Measurements from ENCODE around the gene CNNM4.

CNNM4 gene

DNA sequence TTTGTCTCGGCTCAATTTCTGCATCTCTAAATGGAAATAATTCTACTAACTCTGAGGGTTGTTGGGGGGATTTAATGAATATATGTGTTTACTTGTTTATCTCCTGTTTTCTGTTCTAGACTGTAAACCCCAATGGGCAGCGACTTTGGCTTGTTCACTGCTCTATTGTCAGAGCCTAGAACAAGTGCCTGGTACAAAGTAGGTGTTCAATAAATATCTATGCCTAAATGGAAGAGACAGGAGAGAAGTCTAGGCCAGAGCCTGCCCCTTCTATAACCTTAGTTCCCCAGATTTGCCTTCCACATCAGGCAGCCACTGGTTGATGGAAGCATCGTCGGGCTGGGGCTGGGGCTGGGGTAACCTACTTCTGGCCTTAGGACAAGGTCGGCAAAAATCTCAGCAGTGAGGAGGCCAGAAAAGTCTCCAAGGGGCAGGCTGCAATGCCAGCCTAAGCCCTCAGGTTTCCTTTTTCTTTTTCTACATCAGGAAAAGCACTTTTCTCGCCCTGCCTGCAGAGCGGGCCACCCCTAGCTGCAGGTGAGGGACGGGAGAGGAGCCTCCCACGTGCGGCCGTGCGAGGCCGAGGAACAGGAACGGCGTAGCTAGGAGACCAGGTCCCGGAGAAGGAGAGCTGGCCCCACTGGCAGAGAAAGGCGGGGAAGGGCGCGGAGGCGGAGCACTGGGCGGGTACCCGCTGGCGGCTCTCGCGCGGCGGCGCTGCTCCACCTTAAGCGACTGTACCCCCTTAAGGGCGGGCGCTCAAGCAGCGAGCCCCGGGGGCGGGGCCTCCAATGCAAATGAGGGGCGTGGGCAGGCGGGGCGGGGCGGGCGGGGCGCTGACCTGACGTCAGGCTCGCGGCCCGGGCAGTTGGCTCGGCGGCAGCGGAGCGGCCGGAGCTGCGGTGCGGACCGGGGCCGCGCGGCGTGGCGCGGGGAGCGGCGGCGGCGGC lies at the start of gene CNNM4:
Gene CNNM4 (plus strand): TSS at position 867 of the 950 bp plus-strand sequence. CDS start 98 bp downstream, outside the sequence.
- DNase-seq = peak; percentile 95

- DNase-seq = no peak
Measured at GRCh38 chr2:96710985-96711384, 49.7 kb upstream of the CNNM4 start.

GRCh38 chr2:96715658-96716057 lies 45.0 kb upstream of the CNNM4 start:
- peak; percentile 33 for DNase-seq

- DNase-seq = no peak
Measured at GRCh38 chr2:96716388-96716787, 44.3 kb upstream of the CNNM4 start.

GRCh38 chr2:96726131-96726530 lies 34.6 kb upstream of the CNNM4 start:
- no peak for DNase-seq

DNA sequence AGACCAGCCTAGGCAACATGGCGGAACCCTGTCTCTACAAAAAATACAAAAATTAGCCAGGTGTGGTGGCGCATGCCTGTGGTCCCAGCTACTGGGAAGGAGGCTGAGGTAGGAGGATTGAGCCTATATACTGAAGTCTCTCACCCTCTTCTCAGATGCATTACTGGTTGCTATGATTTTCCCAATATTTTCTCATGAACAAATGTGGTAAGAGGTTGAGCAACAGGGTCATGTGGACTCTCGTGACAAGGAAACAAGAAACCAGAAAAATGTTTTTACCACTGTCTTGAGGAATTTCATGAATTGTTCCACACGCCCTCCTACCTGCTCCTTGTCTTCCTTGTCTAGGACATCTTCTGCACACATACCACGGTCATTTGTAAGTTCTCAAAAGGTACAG lies 33.3 kb upstream of the CNNM4 start:
- no peak for DNase-seq

DNA sequence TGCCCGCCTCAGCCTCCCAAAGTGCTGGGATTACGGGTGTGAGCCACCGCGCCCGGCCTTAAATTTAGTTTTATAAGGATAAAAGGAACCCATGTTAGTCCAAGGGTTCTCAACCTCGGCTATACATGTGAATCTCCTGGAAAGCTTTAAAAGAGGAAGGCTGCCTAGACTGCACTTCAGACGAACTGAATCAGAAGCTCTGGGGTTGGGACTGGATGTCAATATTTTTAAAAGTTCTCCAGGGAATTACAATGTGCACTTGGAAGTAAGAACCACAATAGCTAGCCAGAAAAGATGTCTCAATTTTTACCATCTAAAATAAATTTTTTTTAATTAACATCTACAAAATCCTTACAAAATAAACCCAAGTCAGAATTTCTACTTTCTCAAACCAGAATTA lies 31.0 kb upstream of the CNNM4 start:
- no peak for DNase-seq

- DNase-seq = no peak
Measured at GRCh38 chr2:96730212-96730611, 30.5 kb upstream of the CNNM4 start.

DNA sequence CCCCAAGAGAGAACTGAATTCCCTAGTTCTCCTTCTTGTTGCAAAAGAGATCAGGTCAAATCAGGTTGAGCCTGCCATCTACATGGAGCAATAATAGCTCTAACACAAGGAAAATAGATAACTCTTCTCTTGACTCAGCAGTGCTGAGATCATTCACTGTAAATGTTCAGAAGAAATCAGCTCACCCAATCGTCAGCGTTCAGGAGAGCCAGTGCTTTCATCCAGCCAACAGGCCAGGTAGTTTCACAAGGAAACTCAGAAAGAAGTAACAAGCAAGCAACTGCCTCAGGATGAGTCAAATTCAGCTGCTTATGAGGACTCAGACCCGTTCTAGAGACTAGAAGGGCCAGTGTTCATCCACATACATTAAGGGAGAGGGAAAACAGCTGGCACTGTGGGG lies 26.8 kb upstream of the CNNM4 start:
- DNase-seq = no peak

- DNase-seq = peak; percentile 82
Measured at GRCh38 chr2:96734880-96735583, 25.7 kb upstream of the CNNM4 start.

GRCh38 chr2:96737251-96737650 lies 23.5 kb upstream of the CNNM4 start:
- DNase-seq = no peak

- no peak for DNase-seq
Measured at GRCh38 chr2:96737831-96738230, 22.9 kb upstream of the CNNM4 start.

- DNase-seq = no peak
Measured at GRCh38 chr2:96739076-96739632, 21.5 kb upstream of the CNNM4 start.

DNA sequence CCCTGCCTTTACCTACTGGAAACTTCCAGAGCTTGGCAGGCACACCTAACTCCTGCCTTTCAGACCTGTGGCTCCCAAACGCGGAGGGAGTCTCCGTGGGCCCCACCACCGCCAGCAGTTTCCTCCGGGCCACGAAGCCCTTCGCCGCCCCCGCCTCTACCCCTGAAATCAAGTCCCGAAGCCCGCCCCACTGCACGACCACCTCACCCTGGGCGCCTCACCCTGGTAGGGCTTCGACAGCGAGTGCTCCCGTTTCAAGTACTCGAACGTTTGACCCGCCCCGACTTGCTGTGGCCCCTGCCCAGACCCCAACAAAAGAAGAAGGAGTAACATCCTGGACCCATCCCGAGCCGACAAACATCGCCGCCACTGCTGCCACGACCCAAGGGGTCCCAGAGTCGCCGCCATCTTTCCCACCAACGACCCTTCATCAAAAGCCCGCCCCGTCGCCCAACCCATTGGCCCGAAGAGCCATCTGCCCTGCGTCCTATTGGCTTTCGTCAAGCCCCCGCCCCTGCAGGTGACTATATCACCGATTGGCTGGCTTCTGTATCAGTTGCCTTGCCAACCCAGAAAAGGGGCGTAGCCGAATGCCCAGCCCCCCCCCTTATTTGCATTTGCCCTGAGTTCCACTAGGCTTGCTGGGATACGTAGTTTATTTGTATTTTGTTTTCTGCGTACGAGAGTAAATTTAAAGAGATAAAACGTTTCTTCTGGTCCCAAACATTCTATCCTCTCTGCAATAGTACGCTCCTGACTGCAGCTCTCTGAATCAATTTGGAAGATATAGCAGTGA lies 20.9 kb upstream of the CNNM4 start, which contains the start of gene LMAN2L:
Gene LMAN2L (minus strand): TSS at position 432 of the 796 bp plus-strand sequence. CDS start 24 bp downstream, at position 408.
- peak; percentile 96 for DNase-seq

DNA sequence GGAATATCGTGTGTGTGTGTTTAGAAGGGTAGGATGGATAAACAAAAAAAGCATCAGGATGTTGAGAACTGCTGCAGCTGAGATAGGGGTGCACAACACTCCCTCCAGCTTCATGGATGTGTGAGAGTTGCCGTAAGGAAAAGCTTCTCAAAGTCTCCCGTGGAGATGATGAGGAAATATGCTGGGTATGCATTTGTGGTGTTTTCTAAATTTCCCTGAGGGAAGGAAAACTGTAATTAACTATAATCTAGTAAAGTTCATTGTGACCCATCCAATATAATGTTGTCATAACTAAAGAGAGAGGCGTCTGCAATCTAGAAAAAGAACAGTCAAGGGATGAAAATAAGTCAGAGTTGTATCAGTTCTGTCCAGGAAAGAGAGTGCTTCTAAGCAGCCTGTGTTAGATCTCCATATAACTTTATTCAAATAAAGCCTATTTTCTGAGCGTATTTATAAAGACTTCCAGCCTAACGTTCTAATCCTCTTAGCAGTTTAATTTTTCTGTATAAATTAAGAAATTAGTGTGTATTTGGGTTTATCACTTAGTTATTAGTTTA lies 13.6 kb upstream of the CNNM4 start:
- peak; percentile 44 for DNase-seq

- DNase-seq = no peak
Measured at GRCh38 chr2:96751800-96752199, 8.9 kb upstream of the CNNM4 start.

- DNase-seq = no peak
Measured at GRCh38 chr2:96753661-96754282, 6.9 kb upstream of the CNNM4 start.

DNA sequence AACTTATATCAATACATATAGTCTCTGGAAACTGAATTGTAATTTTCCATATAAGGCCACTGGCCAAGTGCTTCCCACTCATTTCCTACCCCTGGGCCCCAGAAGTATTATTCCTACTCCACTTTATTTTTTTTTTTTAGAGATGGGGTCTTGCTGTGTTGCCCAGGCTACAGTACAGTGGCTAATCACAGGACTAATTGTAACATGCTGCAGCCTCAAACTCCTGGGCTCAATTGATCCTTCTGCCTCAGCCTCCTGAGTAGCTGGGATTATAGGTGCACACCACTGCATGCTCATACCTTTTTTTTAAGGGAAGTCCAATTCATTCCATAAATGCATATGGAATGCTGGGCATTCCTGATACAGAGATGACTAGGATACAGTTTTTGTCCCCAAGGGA lies 6.4 kb upstream of the CNNM4 start:
- no peak for DNase-seq

DNA sequence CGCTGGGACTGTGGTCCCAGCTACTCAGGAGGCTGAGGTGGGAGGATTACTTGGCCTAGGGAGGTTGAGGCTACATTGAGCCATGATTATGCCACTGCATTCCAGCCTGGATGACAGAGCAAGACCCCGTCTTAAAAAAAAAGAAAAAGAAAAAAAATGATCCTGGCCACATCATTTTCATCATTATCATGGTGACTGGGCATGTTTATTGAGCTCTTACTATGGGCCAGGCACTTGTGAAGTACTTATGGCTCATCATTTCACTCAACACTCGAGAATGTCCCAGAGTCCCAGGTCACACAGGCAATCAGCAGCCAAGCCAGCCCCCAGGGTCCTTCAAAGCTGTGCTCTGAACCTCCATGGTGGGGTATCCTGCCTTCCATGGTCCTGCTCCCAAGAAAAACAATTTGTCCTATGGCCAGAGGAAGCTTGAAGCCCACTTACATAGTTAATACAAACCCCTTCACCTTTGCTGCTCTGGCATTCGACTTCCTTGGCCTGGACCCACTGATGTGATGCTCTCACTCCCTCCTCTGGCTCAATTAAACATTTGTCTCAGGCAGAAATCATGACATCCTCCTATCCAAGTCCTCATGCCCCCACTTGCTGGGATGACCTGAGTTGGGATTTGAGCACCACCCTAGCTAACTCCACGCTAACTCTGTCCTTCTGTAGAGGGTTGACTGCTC lies 3.8 kb upstream of the CNNM4 start:
- no peak for DNase-seq

DNA sequence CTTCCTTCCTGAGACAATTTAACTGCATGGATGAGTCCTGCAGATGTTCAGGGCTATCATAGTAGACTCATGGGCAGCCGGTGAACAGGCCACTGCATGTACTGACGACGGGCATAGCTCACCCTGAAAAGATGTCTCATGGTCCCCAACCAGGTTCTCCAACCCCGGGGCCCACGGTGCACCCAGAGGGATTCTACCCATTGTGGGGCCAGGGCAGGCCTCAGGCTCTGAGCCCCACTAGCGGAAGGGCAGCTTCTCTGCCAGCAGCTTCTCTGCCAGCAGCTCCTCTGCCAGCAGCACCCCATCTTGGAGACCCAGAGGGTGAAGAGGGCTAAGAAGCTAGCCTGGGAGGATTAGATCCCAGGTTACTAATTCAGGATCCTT lies 3.2 kb upstream of the CNNM4 start:
- no peak for DNase-seq

- no peak for DNase-seq
Measured at GRCh38 chr2:96758987-96759386, 1.7 kb upstream of the CNNM4 start.

Measured in NCI-H69 (cell line).